Measurements from ENCODE around the gene MATN3. TPM values are rescaled to one million over a fixed set of nuclear protein-coding genes. Genes with fewer than 3 reads are reported as not detected.

MATN3 gene
- polyA plus RNA-seq, 3 donors: not detected

GRCh38 chr2:19989667-19990415 is 22.6 kb downstream of the MATN3 start, which contains the start of gene WDR35:
WDR35 (minus strand) TSS chr2:19990105; CDS start chr2:19990015, 90 bp downstream.
- Histone ChIP-seq H3K27ac (ENCODE audit: low read depth in 1 of 2, low read length in 2 of 2) (peak within 1 kb of the TSS in 1 of 2 donors; percentile 21), H4K20me1 (ENCODE audit: insufficient read depth, low read length) (no peaks in the 10 kb centered on the region), H3K36me3 (replicated peaks in 1 of 2; ENCODE audit: control insufficient read depth in 1 of 2, insufficient read depth in 2 of 2, low read length in 2 of 2) (no peaks in the 10 kb centered on the region), H3K4me1 (ENCODE audit: control insufficient read depth in 1 of 2, insufficient read depth in 2 of 2, low read length in 2 of 2) (peaks cover 15 to 23% of the 10 kb centered on the region in 2 donors), H3K4me2 (replicated peaks; ENCODE audit: extremely low read depth, low read length, poor library complexity, severe bottlenecking) (peak within 1 kb of the TSS; percentile 89), H3K79me2 (ENCODE audit: insufficient read depth, low read length) (no peaks in the 10 kb centered on the region), H3K27me3 (ENCODE audit: control insufficient read depth in 2 of 2, insufficient read depth in 2 of 2, low read length in 2 of 2) (peaks cover 18 to 30% of the 10 kb centered on the region in 2 donors), H3K4me3 (replicated peaks in 1 of 3; ENCODE audit: low read depth in 2 of 3, low read length in 3 of 3) (peak within 1 kb of the TSS; percentile 70 to 87 (median 77)), H3K9me3 (replicated peaks in 1 of 2; ENCODE audit: control insufficient read depth in 1 of 2, insufficient read depth in 1 of 2, low read length in 2 of 2) (no peaks in the 10 kb centered on the region), H3K9ac (ENCODE audit: insufficient read depth, low read length, poor library complexity, severe bottlenecking) (peak within 1 kb of the TSS; percentile 57), H2AFZ (ENCODE audit: insufficient read depth, low read depth, low read length, poor library complexity, severe bottlenecking) (peak within 1 kb of the TSS; percentile 97)
- H3K27me3 Mint-ChIP-seq (ENCODE audit: low read depth in 3 of 3): peaks cover 10 to 26% (median 11%) of the 10 kb centered on the region in 3 donors
- peaks cover 0 to 3% (median 0%) of the 10 kb centered on the region in 7 donors for H3K9me3 Mint-ChIP-seq
- H3K4me3 Mint-ChIP-seq: peak within 1 kb of the TSS; percentile 88 to 93
- under 1% methylated on average over 69 of the region's 70 CpGs for WGBS (ENCODE audit: insufficient coverage)
- intact Hi-C loops (cut with micrococcal nuclease): no loop called here
- TF ChIP-seq CTCF (IDR thresholded peaks at IDR 0.05): no peak
- H3K27ac Mint-ChIP-seq: peak within 1 kb of the TSS in 6 of 7 donors; percentile 53 to 80 (median 80)
- peaks cover 16% of the 10 kb centered on the region for H3K4me1 Mint-ChIP-seq
- peak; percentile 79 to 89 (median 85) for DNase-seq
- no peaks in the 10 kb centered on the region for H3K36me3 Mint-ChIP-seq

GRCh38 chr2:19989342-19989666 is 23.2 kb downstream of the MATN3 start:
- Histone ChIP-seq H4K20me1 (ENCODE audit: insufficient read depth, low read length) (no peaks in the 10 kb centered on the region), H3K9me3 (replicated peaks in 1 of 2; ENCODE audit: control insufficient read depth in 1 of 2, insufficient read depth in 1 of 2, low read length in 2 of 2) (no peaks in the 10 kb centered on the region), H2AFZ (ENCODE audit: insufficient read depth, low read depth, low read length, poor library complexity, severe bottlenecking) (peak overlapping the region; percentile 97), H3K4me1 (ENCODE audit: control insufficient read depth in 1 of 2, insufficient read depth in 2 of 2, low read length in 2 of 2) (peaks cover 15 to 23% of the 10 kb centered on the region in 2 donors), H3K36me3 (replicated peaks in 1 of 2; ENCODE audit: control insufficient read depth in 1 of 2, insufficient read depth in 2 of 2, low read length in 2 of 2) (no peaks in the 10 kb centered on the region), H3K4me3 (replicated peaks in 1 of 3; ENCODE audit: low read depth in 2 of 3, low read length in 3 of 3) (peak overlapping the region; percentile 70 to 87 (median 77)), H3K9ac (ENCODE audit: insufficient read depth, low read length, poor library complexity, severe bottlenecking) (peak overlapping the region; percentile 57), H3K4me2 (replicated peaks; ENCODE audit: extremely low read depth, low read length, poor library complexity, severe bottlenecking) (peak overlapping the region; percentile 89), H3K27ac (ENCODE audit: low read depth in 1 of 2, low read length in 2 of 2) (no peak overlapping the region), H3K27me3 (ENCODE audit: control insufficient read depth in 2 of 2, insufficient read depth in 2 of 2, low read length in 2 of 2) (peaks cover 18 to 30% of the 10 kb centered on the region in 2 donors), H3K79me2 (ENCODE audit: insufficient read depth, low read length) (no peaks in the 10 kb centered on the region)
- Mint-ChIP-seq H3K4me3 (peak overlapping the region; percentile 88 to 93), H3K27ac (peak overlapping the region in 6 of 7 donors; percentile 53 to 80 (median 80)), H3K27me3 (ENCODE audit: low read depth in 3 of 3) (peaks cover 8 to 21% (median 11%) of the 10 kb centered on the region in 3 donors), H3K4me1 (peaks cover 16% of the 10 kb centered on the region), H3K9me3 (peaks cover 0 to 3% (median 0%) of the 10 kb centered on the region in 7 donors), H3K36me3 (no peaks in the 10 kb centered on the region)
- no peak for TF ChIP-seq CTCF (IDR thresholded peaks at IDR 0.05)
- no peak for DNase-seq
- intact Hi-C loops (cut with micrococcal nuclease): no loop called here
- WGBS (ENCODE audit: insufficient coverage): 38% methylated on average over 2 of the region's 8 CpGs

Measured in CD14-positive monocyte (primary cell).